ENCODE results near the gene GZF1.

The GZF1 gene

DNA sequence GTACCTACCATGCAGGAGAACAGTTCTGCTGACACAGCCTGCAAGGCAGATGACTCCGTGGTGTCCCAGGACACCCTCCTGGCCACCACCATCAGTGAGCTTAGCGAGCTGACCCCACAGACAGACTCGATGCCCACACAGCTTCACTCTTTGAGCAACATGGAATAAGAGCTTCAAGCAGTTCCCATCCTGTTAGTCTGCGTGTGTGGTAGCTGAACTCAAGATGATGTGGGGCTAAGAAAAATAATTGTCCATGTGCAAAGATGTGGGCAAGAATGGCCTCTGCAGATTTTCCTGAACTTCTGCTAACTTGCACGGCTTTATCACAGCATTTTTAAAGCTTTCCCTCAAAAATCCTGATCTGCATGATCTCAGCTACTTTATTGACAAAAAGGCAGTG, 8.3 kb downstream of the GZF1 start:
- no peak for DNase-seq

DNA sequence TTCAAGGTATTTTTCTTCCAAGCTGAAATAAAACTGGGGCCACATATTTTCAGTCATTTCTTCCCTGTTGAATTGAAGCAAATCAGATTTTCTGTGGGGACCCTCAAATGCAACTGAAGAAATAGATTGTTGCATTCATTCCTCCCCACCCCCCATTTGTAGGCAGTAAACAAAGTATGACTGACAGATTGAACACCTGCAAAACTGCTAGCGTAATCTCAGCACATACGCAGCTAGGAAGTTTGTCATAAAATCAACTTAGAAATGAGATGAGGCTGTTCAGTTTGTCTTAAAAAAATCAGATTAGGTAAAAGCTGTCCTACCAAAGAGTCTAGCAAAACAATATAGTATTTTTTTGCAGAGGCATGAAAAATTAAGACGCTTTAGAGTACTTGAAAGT, 8.9 kb downstream of the GZF1 start:
- no peak for DNase-seq

DNA sequence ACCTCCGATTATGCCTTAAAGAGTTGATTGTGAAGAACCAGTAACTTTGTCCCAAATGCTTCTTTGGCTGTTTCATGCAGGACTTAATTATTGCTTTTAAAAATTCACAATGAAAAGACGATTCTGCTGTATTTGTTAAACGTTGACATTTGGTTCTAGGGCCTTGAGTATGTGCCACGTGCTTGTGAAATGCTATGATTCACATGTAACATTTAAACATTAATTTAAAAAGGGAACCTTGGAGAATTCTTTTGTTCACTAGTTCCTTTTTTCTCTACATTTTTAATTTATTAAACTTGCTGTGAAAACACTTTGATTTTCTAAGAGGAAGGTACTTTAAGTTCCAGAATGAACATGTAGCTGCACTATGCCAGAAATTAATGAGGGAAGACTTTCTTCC, 9.5 kb downstream of the GZF1 start:
- DNase-seq: no peak

DNA sequence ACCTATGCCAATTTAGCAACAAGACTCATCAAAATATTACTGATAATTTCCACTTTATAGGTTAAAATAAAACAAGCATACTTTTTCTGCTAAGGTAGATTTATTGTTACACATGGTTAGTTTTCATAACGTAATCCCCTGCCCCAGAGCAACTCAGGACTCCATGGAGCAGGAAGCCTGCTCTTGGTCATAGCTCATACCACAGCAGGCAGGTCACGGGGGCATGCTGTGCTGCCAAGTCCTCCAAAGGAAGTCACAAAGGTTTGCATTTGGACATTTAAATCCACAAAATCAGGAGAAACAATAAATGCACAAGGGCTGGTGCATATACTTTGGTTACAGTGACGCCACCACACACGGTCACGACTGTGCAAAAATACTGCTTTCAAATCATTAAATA, 12.5 kb downstream of the GZF1 start:
- no peak for DNase-seq

DNA sequence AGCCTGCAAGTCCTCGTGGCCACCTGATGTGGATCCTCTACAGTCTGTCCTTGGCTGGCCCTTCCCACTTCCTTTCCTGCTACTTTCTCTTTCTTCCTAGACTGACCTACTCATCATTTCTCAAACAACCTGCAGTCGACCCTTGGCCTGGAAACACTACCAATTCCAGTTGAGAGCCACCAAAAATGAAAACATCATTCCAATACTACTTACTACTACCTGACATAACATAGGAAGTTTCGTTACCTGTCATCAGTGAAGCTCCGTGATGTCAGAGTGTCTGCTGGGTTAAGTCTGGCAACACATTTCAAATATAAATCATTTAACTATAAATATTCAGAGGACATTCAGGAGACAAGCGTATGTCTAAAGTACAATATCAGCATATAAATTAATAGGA, 13.8 kb downstream of the GZF1 start:
- DNase-seq: no peak

DNA sequence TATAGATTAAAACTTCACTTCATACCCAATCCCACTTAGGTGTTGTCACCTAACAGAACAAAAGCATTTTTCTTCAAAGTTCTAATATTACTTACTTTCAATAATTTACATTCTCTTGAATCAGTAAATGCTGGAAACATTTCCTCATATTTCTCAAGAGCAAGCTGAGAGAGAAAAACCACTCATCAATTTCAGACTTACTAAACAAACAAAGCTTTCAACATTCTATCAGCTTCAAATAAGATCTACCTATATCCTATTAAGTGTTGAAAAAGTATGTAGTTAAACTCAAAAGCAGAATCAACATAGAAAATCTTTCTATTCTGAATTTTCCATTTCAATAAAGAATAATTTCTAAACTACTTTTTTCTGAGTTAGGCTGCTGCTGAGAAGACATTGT, 17.8 kb downstream of the GZF1 start:
- no peak for DNase-seq

DNA sequence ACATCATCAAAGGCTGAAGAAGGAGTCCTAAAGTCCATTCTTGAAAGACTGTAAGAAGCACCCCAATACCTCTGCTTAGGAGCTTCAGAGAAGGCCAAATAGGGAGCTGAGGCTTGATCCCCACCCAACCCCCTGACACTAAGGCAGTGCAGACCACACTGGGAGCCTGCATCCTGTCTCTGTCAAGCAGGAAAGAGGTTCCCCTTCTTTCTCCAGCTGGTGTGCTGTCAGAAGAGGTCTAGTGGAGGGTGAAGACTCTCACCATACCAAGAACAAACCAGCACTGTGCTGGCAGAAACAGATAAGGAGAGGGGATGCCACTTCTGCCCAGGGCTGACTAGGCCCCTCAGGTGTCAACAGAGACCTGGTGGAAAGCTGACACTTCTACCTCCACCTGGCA, 19.9 kb downstream of the GZF1 start:
- no peak for DNase-seq

DNA sequence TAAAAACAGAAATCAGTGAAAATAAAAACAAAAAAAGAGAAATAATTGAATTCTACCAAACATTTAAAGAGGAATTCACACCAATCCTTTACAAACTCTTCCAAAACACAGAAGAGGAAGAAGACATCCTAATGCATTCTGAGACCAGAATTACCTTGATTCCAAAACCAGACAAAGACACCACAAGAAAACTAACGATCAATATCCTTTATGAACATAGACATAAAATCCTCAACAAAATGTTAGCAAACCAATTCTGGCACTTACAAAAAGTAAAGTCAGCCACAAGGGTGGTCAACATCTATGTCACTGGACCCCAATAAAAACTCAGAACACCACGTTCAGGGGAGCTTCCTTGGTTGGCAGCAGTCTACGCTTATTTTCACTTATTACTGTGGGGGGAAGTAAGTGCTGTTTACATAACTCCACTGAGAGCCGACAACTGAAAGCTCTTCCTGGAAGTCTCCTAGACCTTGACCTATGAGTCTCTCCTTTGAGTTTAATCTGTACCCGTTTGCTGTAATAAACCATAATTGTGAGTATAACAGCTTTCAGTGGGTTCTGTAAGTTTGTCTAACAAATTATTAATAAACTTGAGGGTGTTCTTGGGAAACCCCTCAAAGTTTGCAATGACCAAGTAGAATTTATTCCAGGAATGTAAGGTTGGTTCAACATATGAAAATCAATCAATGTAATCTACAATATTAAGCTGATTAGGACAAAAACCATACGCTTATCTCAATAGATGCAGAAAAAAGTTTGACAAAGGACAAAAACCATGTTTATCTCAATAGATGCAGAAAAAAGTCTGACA, 24.5 kb downstream of the GZF1 start:
- no peak for DNase-seq

DNA sequence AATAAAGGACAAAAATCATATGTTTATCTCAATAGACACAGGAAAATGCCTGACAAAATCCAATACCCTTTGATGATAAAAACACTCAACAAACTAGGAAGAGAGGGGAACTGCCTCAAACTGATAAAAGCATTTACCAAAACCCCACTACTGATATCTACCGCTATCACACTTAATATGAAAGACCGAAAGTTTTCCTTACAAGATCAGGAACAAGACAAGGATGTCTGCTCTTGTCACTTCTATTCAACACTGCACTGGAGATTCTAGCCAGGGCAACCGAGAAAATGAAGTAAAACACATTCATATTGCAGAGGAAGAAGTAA, 25.1 kb downstream of the GZF1 start:
- DNase-seq: no peak

DNA sequence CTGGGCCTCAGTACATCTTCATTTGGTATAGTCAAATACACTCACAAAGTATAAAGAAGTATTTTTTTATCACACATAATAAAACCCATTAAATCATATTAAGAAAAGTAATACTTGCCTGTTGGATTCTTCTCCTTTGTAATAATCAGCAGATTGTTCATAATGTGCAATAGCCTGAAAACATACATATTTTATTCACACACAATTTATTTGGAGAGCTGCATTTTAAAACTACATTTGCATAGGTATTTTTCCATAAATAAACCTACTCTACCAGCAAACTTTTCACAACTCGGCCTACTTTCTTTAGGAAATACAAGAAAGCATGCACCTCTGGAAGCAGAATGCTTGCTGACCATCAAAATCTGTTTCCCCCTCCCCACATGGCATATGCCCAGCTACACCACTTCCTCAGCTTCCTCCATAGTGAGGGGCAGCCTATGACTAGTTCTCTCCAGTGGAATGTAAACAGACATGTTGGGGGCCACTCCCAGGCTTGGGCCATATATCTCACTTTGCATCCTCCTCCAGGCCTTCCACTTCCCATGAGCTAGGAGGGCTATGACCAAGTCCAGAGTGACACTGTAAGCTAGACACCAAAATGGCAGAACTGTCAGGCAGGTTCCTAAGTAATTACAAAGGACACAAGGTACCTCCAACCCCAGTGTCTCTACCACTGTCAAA, 28.3 kb downstream of the GZF1 start:
- DNase-seq: no peak

DNA sequence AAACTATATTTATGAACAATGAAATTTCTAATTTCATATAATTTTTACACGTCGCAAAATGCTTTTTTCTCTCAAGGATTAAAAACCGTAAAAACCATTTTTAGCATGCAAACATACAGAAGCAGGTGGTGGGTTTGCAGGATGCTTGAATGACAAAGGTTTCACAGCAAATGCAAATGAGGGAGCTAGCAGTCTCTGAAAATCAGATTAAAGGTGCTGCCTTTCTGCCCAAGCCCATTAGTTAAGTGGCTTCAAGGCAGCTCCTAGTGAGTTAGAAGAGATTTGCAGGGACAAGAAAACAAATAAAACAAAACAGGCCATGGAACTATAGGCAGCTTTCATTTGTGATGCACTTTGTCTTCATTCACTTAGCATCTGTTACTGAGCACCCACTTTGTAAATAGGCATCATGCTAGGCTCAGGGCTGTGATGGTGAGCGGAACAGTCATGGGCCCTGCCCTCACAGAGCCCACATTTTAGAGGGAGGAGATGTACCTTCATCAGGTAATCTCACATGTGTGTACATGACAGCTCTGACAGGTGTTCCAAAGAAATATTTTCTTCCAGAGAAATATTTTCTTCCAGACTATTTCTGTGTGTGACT, 29.8 kb downstream of the GZF1 start:
- DNase-seq: no peak

DNA sequence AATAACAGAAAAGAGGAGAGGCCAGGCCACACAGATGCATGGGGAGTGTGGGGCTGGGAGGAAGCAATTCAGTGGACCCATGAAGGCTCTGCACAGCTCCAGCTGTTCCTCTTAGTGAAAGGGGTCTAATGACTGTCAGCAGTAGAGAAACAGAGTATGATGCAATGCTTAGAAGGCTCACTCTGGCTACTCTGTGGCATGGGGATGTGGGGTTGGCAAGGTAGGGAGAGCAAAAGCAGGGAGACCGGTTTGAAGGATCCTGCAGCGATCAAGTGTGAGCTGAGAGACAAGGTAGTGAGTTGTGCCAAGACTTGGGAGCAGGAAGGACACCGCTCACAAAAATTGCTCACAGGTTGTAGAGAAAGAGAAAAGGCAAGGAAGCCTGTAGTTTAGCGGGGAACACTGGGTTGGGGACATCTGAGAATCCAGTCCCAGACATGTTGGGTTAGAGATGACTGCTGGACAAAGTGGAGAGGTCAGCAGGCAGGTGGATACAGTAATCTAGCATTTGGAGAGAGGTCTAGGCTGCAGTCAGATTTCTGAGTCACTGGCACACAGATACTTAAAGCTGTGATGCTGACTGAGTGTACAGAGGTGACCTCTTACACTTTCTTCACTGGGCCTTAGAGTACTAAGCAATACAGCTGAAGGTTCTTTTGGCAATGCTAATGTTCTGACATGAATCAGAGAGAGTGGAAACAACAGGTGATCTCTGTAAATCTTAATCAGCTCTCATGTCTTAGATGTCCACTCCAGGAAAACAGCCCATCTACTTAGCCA, 32.2 kb downstream of the GZF1 start:
- no peak for DNase-seq

DNA sequence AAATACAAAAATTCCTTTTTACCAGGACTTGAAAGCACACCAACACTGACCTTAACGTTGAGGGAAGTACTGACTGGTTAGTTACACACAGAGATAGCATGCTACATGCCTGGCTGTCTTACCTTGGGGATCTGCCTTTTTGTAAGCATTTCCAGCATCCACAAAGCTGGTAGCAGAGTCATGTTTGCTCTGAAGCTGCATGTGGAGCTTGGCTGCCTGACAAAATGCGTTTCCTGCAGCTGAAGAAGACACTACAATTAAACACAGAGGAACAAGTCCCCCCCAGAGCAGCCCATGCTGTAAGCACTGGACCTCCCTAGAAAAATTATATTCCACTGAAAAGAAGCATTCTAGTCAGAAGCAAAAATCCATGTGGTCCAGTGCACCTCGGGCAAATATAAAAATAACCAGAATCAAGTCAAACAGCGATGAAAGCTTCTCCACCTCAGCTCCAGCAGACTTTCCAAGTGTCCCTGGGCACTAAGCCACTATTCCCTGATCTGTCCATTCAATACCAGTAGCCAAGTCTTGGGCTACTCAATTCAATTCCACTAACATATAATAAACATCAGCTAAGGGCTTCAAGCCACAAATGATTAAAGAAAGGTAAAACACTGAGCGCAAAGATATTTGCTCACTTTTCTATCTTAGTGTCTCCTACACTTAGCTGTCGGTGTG, 35.1 kb downstream of the GZF1 start:
- no peak for DNase-seq

DNA sequence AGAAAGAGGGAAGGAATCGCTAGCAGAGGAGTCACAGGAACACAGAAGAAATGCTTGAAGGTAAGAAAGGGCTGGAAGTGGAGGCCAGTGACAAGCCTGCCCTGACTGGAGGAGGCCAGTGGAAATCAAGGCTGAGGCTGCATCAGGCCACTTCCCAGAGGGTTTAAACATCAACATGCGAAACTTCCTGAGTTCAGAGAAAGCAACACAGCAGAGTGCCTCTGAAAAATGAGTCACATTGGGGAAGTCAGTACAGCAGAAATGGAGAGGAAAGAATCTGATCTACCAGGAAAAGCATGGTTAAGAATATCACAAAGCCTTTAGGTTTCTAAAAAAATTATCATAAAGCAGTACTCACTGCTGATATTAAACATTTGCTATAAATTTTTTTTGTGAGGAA, 36.0 kb downstream of the GZF1 start:
- no peak for DNase-seq

DNA sequence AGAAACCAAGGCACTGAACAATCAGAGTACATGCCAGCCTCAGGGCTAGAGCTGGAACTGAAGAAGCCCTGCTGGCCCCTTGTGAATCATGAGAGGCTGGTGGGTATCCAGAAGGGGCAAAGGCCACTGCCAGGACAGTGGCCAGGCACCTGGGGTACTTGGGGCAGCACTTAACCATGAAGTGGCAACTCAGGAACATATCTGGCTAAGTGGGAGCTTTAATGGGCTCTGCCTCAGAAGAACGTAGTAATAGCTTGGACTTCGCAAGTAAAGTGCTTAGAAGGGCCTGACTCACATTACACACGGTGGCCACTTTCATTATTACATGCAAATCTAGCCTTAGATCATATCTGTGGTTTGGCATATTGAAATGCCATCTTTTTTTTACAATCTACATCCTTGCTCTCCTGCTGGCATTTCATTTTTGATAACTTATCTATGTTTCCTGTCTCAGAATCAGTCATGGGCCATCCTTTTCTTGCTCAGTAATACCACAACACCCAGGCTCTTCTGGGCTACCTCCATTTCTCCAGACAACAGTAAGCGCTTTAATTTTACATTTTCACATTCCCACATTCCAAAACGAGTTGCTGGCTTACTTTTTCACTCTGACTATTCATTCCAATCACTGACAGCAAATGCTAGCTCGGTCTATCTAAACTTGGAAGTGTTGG, 37.7 kb downstream of the GZF1 start:
- DNase-seq: no peak

DNA sequence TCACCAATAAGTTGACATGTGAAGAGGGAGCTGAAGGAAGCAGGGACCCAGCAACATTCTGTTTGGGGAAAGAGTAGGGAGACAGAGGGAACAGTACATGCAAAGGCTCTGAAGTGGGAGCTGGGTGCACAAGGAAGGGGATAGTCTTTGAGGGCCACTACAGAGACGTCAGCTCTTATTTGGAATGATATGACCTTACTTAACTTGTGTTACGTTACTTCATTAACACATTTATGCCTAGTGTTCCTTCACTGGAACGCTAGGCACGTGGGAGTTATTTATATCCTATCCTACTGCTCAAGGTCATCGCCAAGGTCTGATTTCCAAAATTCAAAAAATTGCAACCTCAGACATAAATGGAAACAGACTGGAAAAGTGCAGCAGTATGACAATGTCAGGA, 39.1 kb downstream of the GZF1 start:
- no peak for DNase-seq

DNA sequence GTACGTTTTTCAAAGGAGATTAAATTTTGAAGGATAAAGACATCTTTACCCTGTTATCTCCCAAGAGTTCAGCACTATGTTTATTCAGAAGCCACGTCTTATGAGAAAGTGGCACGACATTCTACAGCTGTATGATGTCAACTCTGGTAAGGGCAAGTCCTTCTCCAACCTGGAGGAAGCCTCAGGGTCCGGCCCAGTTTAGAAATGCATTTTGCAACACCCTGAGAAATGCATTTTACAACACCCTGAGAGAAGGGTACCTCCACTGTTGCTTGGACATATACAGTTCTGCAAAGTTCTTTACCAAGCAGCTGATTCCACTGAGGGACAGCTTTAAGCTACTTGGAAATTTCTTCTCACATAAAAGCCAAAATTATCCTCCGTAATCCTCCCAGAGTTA, 41.8 kb downstream of the GZF1 start:
- no peak for DNase-seq

DNA sequence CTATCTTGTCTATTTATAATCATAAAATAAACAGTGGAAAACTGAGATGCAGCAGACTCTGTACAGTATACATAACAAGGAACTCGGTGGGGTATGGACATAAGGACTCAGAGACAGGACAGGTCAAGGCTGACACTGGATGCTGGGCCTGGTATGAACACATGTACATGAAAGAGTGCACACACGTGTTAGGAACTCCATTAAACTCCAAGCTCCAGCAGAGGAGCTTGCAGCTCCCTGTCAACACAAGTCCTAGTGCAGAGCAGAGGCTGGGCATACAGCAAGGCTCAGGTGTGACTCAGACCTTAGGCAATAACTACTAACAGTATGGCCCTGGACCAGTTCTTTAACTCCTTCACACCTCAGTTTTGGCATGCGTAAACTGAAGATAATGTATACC, 42.2 kb downstream of the GZF1 start:
- DNase-seq: no peak

DNA sequence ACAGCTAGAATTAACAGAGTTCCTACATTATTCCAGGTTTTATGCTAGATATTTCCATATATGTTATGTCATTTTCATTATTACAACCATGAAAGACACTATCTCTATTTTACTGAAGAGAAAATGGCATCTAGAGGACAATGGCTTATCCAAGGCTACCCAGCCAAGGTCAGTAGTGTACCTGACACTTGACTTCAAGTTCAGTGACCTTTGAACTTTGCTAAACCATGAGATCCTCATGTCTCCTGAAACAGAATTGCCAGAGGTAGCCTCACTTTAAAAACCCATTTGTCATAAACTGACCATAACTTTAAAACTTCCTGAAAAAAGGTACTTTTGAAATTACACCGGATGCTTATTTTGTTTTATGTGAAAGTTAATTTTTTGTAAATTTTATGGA, 44.9 kb downstream of the GZF1 start:
- no peak for DNase-seq

DNA sequence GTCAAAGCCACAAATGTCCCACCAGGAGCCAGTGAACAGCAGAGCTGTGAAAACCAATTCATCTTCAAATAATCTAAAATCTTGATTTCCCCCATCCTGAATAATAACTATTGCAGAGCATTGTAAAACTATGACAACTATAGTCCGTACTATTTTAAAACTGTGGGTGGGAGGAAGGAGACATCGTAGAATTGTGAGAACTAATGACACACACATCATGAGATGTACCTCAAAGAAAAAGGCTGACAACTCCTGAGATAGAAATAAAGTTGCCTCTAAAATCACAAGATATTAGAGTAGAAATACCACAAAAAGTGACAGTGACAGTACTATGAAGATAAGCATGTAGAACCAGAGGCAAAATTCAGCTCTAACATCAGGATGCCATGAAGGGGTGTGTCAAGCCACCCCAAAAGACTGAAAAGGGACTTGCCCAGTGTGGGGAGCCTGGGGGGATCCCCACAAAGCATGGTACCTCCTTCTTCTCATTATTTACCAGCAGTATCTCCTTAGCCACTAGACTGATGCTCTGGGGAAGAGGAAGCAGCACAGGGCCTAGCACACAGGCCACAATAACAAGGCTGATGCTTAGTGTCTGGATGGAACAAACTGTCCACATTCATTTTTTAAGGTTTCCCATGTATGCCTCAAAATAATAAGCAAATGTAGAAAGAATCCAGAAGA, 45.9 kb downstream of the GZF1 start:
- DNase-seq: no peak

DNA sequence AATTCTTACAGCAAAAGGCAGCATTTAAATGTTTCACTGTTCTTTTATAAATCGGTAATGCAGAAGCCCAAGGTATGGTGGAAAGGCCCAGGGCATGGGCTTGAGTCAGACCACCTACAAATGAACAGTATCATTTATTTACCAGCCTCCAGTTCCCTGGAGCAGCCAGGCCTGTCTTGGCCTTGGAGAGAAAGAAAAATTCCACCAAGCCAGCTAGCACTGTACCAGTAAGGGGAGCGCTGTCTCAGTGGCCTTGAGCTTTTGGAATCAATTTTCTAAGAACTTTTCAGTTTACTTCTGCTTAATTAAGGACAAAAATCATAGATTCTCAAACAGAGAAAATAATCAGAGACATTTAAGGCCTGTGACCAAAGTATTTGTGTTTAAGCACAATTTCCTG, 47.0 kb downstream of the GZF1 start:
- DNase-seq: no peak

DNA sequence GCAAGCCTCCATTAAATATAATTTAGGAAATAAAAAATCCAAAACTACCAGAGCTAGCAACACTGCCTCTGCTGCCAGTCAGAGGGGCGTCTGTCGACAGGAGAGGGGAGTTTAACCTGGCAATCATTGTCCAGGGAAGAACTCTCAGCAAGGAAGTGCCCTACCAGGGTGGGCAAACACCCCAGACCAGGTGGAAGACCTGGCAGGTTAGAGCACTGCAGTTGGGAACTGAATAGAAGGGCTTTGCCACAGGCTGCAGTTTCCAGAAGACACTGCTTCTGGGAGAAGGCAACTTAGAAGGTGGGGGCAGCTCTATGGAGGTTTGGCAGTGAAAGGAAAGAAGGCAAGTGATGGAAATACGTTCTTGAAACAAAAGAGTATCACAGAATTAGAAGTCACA, 47.8 kb downstream of the GZF1 start:
- DNase-seq: no peak
